Measurements from ENCODE around the gene TFPT.

- TF ChIP-seq CTCF (IDR thresholded peaks at IDR 0.05 in 4 of 5, conservative IDR thresholded peaks at IDR 0.05 in 1 of 5), result no peak
- no peak for TF ChIP-seq POLR2A (IDR thresholded peaks at IDR 0.05)
Measured at GRCh38 chr19:54127688-54128440, 12.4 kb upstream of the TFPT start.

Data from gastrocnemius medialis (tissue), 4 donors.